Gastrocnemius medialis (tissue), 4 donors: ENCODE measurements around the gene CDK17. TPM values are rescaled to one million over a fixed set of nuclear protein-coding genes. Genes with fewer than 3 reads are reported as not detected.

Experiments used
- ATAC-seq, 2 donors: fragments of 150-250 bp; one replicate each; pipeline ENCODE4 v1.9.1; 2016
- DNase-seq, 2 donors: peaks; one replicate each; pipeline ENCODE4 v3.0.0-alpha.2; 2019
- H3K27ac ChIP-seq, 4 donors: fragments of 200-600 bp; sonication (generic); 1 replicate in 1 of 4; 2 replicates in 3 of 4; pipeline ENCODE4 v1.5.1; 2016 to 2018; ENCODE audit warnings: mild to moderate bottlenecking in 2 of 4, moderate library complexity in 1 of 4
- H3K27me3 ChIP-seq, 3 donors: fragments of 200-600 bp; sonication (generic) in 2 of 3; 1 replicate in 1 of 3; 2 replicates in 2 of 3; pipeline versions ENCODE4 v1.5.1 to v1.6.0; 2016 to 2019; ENCODE audit warnings: mild to moderate bottlenecking in 1 of 3, moderate library complexity in 1 of 3
- H3K36me3 ChIP-seq, 2 donors: fragments of 200-600 bp; sonication (generic) in 1 of 2; one replicate each; pipeline ENCODE4 v1.5.1; 2017 to 2018
- H3K4me1 ChIP-seq, 2 donors: fragments of 200-600 bp; sonication (generic) in 1 of 2; one replicate each; pipeline ENCODE4 v1.5.1; 2016 to 2017; ENCODE audit warnings: mild to moderate bottlenecking in 2 of 2
- H3K4me3 ChIP-seq, 4 donors: fragments of 200-600 bp; sonication (generic) in 3 of 4; 1 replicate in 1 of 4; 2 replicates in 3 of 4; pipeline ENCODE4 v1.5.1; 2016 to 2019; ENCODE audit warnings: mild to moderate bottlenecking in 2 of 4
- H3K9me3 ChIP-seq, 3 donors: fragments of 200-600 bp; sonication (generic) in 2 of 3; 1 replicate in 1 of 3; 2 replicates in 2 of 3; pipeline ENCODE4 v1.5.1; 2016 to 2019
- CTCF ChIP-seq, 5 experiments: fragments of 450-650 bp in 3 of 5; fragments of 200-600 bp in 2 of 5; sonication (generic) in 2 of 5; IDR thresholded peaks in 4 of 5; conservative IDR thresholded peaks in 1 of 5; 1 replicate in 4 of 5; 2 replicates in 1 of 5; pipeline ENCODE4 v1.5.1; 2016 to 2019; ENCODE audit warnings: antibody characterized with exemption in 5 of 5, mild to moderate bottlenecking in 3 of 5, moderate library complexity in 3 of 5
- POLR2A ChIP-seq, 2 donors: fragments of 450-650 bp; IDR thresholded peaks; one replicate each; pipeline ENCODE4 v1.6.1; 2017; ENCODE audit warnings: antibody characterized with exemption in 2 of 2, mild to moderate bottlenecking in 2 of 2, moderate library complexity in 2 of 2
- in situ Hi-C, 4 donors: fragments of 200-750 bp; cut with MboI; loops; one replicate each; pipeline versions ENCODE4 v1.15.0 to v1.8.0; 2017; ENCODE audit warnings: low sequenced_read_pairs in 4 of 4
- intact Hi-C: fragments of 100-400 bp; cut with DNase I; formaldehyde crosslinking; loops from one replicate; pipeline ENCODE4 v1.15.1; 2023; ENCODE audit warnings: low total_unique reads
- total RNA-seq, 4 donors: library from RNA; depleted of rRNA; stranded (reverse); fragments of >200 nt; gene quantifications; one replicate each; pipeline versions ENCODE4 v1.1.0 to v1.2.3, GENCODE V29; 2016

CDK17 gene
- total RNA-seq, 4 donors from 2014 or later = 10.9 to 25.1 (median 20.9) TPM

- intact Hi-C loops = no loop called here
- Histone ChIP-seq H3K4me1 (peaks cover 9 to 10% of the 10 kb centered on the region in 2 donors), H3K36me3 (peaks cover 0 to 7% of the 10 kb centered on the region in 2 donors), H3K9me3 (no peaks in the 10 kb centered on the region), H3K27me3 (no peaks in the 10 kb centered on the region), H3K4me3 (no peak overlapping the region), H3K27ac (no peak overlapping the region)
- no peak for TF ChIP-seq CTCF (IDR thresholded peaks at IDR 0.05 in 4 of 5, conservative IDR thresholded peaks at IDR 0.05 in 1 of 5)
- TF ChIP-seq POLR2A (IDR thresholded peaks at IDR 0.05) = no peak
- no peak for ATAC-seq
- in situ Hi-C loops = no loop called here
- DNase-seq = no peak
Measured at GRCh38 chr12:96246926-96247505, 153.2 kb downstream of the CDK17 start.

DNA sequence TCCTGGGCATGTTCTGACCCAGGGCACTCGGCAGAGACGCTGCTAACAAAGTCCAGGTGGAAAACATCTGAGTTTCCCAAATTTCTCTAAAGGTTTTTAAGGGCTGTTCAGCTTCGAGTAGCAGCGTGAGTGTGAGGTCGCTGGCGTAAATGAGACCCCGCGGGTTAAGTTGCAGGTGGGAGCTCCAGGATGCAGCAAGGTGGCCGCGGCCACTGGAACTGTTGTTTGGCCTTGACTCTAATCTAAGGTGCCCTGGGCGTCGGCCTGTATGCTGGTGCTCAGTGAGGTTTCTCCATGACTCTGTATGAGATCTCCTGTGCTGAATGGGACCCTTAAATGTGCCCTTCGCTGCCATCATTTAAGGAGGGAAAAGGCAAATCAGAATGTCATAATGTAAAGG lies 155.4 kb downstream of the CDK17 start:
- Histone ChIP-seq H3K27me3 (peaks cover 0 to 6% (median 5%) of the 10 kb centered on the region in 3 donors), H3K9me3 (no peaks in the 10 kb centered on the region), H3K36me3 (peaks cover 0 to 7% of the 10 kb centered on the region in 2 donors), H3K27ac (peak overlapping the region in 1 of 4 donors; percentile 3), H3K4me1 (peaks cover 6 to 22% of the 10 kb centered on the region in 2 donors), H3K4me3 (no peak overlapping the region)
- in situ Hi-C loops (no loop called here), intact Hi-C loops (no loop called here)
- ATAC-seq (no peak), DNase-seq (no peak)
- TF ChIP-seq POLR2A (IDR thresholded peaks at IDR 0.05) (no peak), CTCF (IDR thresholded peaks at IDR 0.05 in 4 of 5, conservative IDR thresholded peaks at IDR 0.05 in 1 of 5) (no peak)

DNA sequence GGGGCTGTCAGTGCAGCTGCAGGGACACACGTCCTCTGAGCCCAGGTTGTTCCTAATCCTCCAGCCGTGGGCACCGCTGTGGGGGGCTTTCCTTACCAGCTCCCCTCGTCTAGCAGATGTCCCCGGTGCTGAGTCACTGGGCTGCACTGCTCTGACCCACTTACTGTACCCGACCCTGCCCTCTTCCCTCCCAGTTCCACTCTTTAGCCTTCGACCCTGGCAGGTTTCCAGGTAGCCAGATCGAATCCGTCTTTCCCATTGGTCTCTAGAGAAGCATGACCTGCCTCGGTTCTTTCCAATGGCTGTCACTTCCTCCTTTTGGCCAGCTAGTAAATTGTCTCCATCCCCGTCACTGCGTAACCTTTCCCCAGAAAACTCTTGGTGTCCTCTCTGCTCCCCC lies 157.6 kb downstream of the CDK17 start:
- no peak overlapping the region for H3K4me3 ChIP-seq
- ATAC-seq (no peak), DNase-seq (no peak)
- H3K4me1 ChIP-seq = peaks cover under 1 to 31% of the 10 kb centered on the region in 2 donors
- peaks cover 0 to 5% of the 10 kb centered on the region in 2 donors for H3K36me3 ChIP-seq
- no peak for TF ChIP-seq POLR2A (IDR thresholded peaks at IDR 0.05)
- no peak for TF ChIP-seq CTCF (IDR thresholded peaks at IDR 0.05 in 4 of 5, conservative IDR thresholded peaks at IDR 0.05 in 1 of 5)
- H3K27ac ChIP-seq = peak overlapping the region; percentile 20 to 69 (median 54)
- no peaks in the 10 kb centered on the region for H3K9me3 ChIP-seq
- in situ Hi-C loops = no loop called here
- intact Hi-C loops = no loop called here
- H3K27me3 ChIP-seq = peaks cover 4 to 15% (median 5%) of the 10 kb centered on the region in 3 donors

GRCh38 chr12:96241846-96242256 lies 158.4 kb downstream of the CDK17 start:
- in situ Hi-C loops = no loop called here
- ATAC-seq (peak; percentile 25 to 37), DNase-seq (no peak)
- no peak for TF ChIP-seq POLR2A (IDR thresholded peaks at IDR 0.05)
- no peak for TF ChIP-seq CTCF (IDR thresholded peaks at IDR 0.05 in 4 of 5, conservative IDR thresholded peaks at IDR 0.05 in 1 of 5)
- intact Hi-C loops = no loop called here
- Histone ChIP-seq H3K4me1 (peaks cover 8 to 39% of the 10 kb centered on the region in 2 donors), H3K4me3 (no peak overlapping the region), H3K36me3 (no peaks in the 10 kb centered on the region), H3K27ac (peak overlapping the region in 3 of 4 donors; percentile 40 to 69 (median 67)), H3K9me3 (no peaks in the 10 kb centered on the region), H3K27me3 (peaks cover 8 to 15% (median 8%) of the 10 kb centered on the region in 3 donors)
